Activated naive CD8-positive, alpha-beta T cell treated with anti-CD3 and anti-CD28 coated beads for 36 hours (primary cell): ENCODE results near the gene FGD2. TPM values are rescaled to one million over a fixed set of nuclear protein-coding genes. Genes with fewer than 3 reads are reported as not detected.
A peak's percentile ranks its signal among the peaks of the same experiment; 100 is the strongest.

Experiments used
- DNase-seq: peaks from one replicate; pipeline ENCODE4 v3.0.0; 2021
- H3K27ac Mint-ChIP-seq: one replicate; pipeline ENCODE4 v1.8.0; 2022; ENCODE audit warnings: mild to moderate bottlenecking, moderate library complexity, mixed read lengths
- H3K27me3 Mint-ChIP-seq: one replicate; pipeline ENCODE4 v1.8.0; 2022; ENCODE audit warnings: mild to moderate bottlenecking, mixed read lengths
- H3K36me3 Mint-ChIP-seq: one replicate; pipeline ENCODE4 v1.8.0; 2021; ENCODE audit warnings: mild to moderate bottlenecking, mixed read lengths
- H3K4me1 Mint-ChIP-seq: one replicate; pipeline ENCODE4 v1.8.0; 2021; ENCODE audit warnings: mixed read lengths
- H3K4me3 Mint-ChIP-seq: one replicate; pipeline ENCODE4 v1.8.0; 2022; ENCODE audit warnings: mild to moderate bottlenecking, moderate library complexity, mixed read lengths
- H3K9me3 Mint-ChIP-seq: one replicate; pipeline ENCODE4 v1.8.0; 2022; ENCODE audit warnings: mixed read lengths
- total RNA-seq, 2 experiments: library from RNA; stranded (reverse); gene quantifications; one replicate each; pipeline ENCODE4 v1.2.3, GENCODE V29; 2021

FGD2 gene
- total RNA-seq, 2 experiments from 2014 or later, result 1.7 to 1.8 TPM

DNA sequence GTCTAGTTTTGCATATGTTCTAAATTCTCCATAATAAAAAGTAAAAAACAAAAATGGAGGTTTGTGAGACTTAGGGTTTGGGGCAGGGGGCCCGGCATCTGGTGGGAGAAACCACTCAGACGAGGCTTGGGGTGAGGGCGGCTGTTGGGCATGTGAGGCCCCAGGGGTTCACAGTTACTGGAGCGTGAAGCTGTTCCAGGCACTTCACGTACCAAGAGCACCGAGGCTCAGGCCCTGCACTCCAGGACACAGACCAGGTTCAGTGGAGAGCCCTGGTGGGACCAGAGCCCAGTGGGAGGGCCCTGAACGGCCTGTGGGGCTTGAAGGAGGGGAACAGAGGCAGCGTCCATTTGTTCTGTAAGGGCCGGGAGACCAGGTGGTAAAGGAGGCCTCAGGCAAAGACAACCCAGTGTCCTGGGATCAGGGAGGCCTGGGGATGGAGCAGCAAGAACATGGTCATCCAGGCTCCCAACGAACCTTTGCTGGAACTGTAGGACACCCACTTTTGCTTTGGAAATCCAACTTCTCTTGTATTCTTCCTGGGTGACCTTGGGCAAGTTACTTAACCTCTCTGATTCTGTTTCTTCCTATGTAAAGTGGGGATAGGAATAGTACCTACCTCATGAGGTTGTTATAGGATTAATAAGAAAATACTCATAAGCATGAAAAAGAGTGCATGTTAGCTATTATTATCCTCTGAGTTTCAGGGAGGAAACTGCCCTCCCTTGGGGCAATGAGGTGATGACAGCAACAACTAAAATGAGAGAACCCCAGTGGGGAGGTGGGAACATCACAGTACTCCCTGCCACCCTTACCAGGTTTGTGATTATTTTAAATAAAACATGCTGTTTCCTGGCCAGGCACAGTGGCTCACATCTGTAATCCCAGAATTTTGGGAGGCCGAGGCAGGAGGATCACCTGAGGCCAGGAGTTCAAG lies 1.1 kb upstream of the FGD2 start:
- H3K4me3 Mint-ChIP-seq, result no peak overlapping the region

DNA sequence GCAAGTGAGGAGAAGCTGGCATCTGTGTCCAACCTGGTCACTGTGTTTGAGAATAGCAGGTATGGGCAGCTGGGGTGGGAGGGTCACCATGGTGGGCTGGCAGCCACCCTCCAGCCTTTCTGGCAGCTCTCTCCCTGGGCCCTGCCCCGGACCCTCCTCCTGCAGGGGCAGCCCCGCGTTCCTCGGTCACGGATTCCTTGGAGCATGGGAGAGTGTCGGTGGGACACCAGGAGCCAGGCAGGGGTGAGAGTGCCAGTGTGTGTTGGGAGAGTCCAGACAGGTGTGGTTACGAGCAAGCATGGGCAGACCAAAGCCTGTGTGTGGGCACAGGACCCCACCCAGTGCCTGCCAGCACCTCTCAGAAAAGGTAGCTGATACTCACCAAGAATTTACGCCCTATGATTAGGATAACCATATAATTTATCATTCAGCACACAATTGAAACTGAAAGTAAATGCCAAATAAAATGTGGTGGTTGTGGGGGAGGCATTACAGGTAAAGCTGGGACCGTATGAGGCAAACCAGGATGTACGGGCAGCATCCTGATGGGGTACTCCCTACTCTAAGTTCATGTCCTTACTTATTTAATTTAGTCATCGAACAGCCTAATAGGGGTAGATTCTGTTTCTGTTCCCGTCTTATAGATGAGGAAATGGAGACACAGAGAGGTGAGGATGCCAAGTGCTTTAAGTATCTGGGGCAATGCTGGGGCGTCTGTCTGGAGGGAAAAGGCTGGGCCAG lies 542 bp downstream of the FGD2 start:
- no peak for DNase-seq
- Mint-ChIP-seq H3K9me3 (no peaks in the 10 kb centered on the region), H3K27ac (no peak overlapping the region), H3K36me3 (no peaks in the 10 kb centered on the region), H3K4me3 (peak overlapping the region; percentile 52), H3K4me1 (peaks cover 7% of the 10 kb centered on the region), H3K27me3 (no peaks in the 10 kb centered on the region)

More for the DNA sequence above, 1.1 kb upstream of the FGD2 start:
- Mint-ChIP-seq H3K27ac (no peak overlapping the region), H3K9me3 (no peaks in the 10 kb centered on the region), H3K4me1 (peaks cover 7% of the 10 kb centered on the region), H3K36me3 (no peaks in the 10 kb centered on the region), H3K27me3 (no peaks in the 10 kb centered on the region)
- DNase-seq, result no peak

GRCh38 chr6:37006793-37007339 lies 1.4 kb downstream of the FGD2 start:
- H3K27ac Mint-ChIP-seq, result peak overlapping the region; percentile 38
- no peaks in the 10 kb centered on the region for H3K36me3 Mint-ChIP-seq
- no peak overlapping the region for H3K4me3 Mint-ChIP-seq
- no peaks in the 10 kb centered on the region for H3K9me3 Mint-ChIP-seq
- DNase-seq, result no peak
- no peaks in the 10 kb centered on the region for H3K27me3 Mint-ChIP-seq
- H3K4me1 Mint-ChIP-seq, result peaks cover 7% of the 10 kb centered on the region

DNA sequence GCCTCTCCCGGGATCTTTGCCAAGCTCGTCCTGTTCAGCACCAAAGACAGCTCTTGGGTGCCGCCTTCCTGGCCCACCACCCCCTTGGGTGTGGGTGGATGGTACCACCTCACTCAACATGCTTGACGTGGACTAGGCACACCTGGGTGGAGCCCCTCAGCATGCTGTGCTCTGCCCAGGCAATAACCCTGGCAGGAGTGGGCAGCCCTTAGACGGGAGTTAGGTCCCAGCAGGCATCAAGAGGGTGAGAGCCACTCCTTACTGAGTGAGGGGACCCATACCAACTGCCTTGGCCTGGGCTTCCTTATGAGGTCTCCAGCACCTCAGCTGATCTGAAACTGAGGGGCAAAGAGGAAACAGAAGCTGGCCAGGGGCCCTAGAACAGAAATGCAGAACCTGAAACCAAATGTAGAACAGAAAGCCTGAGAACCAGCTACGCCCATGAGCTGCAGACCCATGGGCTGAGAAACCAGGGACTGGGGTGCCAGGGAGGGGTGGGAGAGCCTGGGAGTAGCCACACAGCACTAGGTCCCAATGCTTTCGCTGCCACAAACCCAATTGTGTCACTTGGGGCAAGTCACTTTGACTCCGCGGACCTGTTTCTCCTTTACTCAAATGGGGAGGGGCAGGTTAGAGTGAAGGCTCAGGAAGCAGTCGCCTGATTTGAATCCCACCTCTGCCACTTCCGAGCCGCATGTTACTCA lies 2.0 kb downstream of the FGD2 start:
- Mint-ChIP-seq H3K27me3 (no peaks in the 10 kb centered on the region), H3K4me3 (no peak overlapping the region), H3K9me3 (no peaks in the 10 kb centered on the region), H3K27ac (peak overlapping the region; percentile 38), H3K4me1 (peaks cover 7% of the 10 kb centered on the region), H3K36me3 (no peaks in the 10 kb centered on the region)
- no peak for DNase-seq

DNA sequence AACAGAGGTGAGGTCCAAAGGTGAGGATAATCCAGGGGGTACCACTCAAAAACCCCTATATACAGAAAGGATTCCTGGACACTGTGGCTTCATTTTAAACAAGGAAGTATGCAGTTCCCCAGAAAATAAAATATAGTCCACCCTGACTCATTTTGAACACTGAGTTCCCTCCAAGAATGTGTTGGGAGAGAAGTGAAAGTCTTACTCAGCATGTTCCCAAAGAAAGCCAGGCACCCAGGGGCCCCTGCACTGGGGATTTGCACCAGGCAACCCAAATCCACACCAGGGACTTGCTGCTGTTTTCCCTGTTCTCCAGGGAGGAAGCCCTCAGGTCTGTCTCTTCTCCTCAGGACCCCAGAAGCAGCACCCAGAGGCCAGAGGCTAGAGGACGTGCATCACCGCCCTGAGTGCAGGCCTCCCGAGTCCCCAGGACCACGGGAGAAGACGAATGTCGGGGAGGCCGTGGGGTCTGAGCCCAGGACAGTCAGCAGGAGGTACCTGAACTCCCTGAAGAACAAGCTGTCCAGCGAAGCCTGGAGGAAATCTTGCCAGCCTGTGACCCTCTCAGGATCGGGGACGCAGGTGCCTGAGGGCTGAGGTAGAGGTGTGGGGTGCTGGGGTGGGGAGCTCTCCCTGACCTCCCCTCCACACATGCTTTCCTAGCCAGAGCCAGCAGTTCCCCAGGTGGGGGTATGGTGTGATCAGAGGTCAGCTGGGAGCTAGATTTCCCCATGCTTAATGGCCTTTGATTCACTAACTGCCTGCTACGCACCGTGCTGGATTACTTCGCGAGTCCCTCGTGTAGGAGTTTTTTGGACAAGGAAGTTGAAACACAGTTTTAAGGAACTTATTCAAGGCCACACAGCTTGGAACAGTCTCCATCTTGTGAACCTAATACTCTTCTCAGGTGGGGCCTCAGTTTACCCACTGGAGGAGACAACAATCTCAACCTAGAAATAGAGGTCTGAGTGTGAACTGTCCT lies 3.3 kb downstream of the FGD2 start:
- H3K4me3 Mint-ChIP-seq, result no peak overlapping the region
- no peak for DNase-seq
- no peak overlapping the region for H3K27ac Mint-ChIP-seq
- H3K4me1 Mint-ChIP-seq, result peaks cover 7% of the 10 kb centered on the region
- no peaks in the 10 kb centered on the region for H3K9me3 Mint-ChIP-seq
- H3K36me3 Mint-ChIP-seq, result no peaks in the 10 kb centered on the region
- H3K27me3 Mint-ChIP-seq, result no peaks in the 10 kb centered on the region

DNA sequence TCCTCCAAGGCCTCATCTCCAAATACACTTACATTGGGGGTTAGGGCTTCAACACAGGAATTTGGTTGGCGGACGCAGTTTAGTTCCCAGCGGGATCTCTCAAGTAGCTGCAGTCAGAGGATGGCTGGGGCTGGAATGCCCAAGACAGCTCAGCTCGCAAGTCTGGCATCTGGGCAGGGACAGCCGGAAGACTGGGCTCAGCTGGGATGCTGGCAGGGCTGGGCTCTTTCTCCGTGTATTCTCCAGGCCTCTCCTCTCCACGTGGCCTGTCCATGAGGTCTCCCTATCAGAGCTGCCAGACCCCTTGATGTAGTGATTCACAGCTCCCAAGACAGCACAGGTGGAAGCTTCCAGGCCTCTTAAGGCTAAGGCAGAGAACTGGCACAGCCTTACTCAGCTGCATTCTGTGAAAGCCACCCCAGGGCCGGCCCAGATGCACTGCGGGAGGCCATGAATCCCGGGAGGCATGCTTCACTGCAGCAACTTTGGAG lies 5.0 kb downstream of the FGD2 start:
- no peaks in the 10 kb centered on the region for H3K27me3 Mint-ChIP-seq
- no peaks in the 10 kb centered on the region for H3K36me3 Mint-ChIP-seq
- no peak overlapping the region for H3K4me3 Mint-ChIP-seq
- H3K9me3 Mint-ChIP-seq, result no peaks in the 10 kb centered on the region
- H3K27ac Mint-ChIP-seq, result no peak overlapping the region
- DNase-seq, result no peak
- H3K4me1 Mint-ChIP-seq, result peaks cover 7% of the 10 kb centered on the region

GRCh38 chr6:37011656-37012378 lies 6.4 kb downstream of the FGD2 start:
- no peaks in the 10 kb centered on the region for H3K9me3 Mint-ChIP-seq
- H3K36me3 Mint-ChIP-seq, result no peaks in the 10 kb centered on the region
- no peak overlapping the region for H3K4me3 Mint-ChIP-seq
- H3K4me1 Mint-ChIP-seq, result no peaks in the 10 kb centered on the region
- no peaks in the 10 kb centered on the region for H3K27me3 Mint-ChIP-seq
- no peak for DNase-seq
- H3K27ac Mint-ChIP-seq, result no peak overlapping the region

GRCh38 chr6:37013516-37014491 lies 8.3 kb downstream of the FGD2 start:
- Mint-ChIP-seq H3K27me3 (no peaks in the 10 kb centered on the region), H3K4me3 (no peak overlapping the region), H3K4me1 (peaks cover 9% of the 10 kb centered on the region), H3K36me3 (no peaks in the 10 kb centered on the region), H3K27ac (no peak overlapping the region), H3K9me3 (no peaks in the 10 kb centered on the region)
- no peak for DNase-seq

DNA sequence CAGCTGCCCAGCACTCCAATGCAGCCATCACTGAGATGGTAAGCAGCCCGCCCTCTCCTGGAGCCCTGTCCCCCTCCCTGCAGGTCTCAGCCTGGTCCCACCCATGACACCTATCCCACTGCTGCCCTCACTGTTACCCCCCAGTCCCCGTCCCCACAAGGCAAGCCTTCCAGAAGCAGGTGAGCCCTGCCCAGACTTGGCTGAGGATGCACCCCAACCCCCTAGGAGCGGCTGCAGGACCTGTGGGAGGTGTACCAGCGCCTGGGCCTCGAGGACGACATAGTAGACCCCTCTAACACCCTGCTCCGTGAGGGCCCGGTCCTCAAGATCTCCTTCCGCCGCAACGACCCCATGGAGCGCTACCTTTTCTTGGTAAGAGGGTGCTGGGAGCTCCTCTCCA lies 9.2 kb downstream of the FGD2 start:
- no peaks in the 10 kb centered on the region for H3K36me3 Mint-ChIP-seq
- H3K27me3 Mint-ChIP-seq, result no peaks in the 10 kb centered on the region
- peaks cover 13% of the 10 kb centered on the region for H3K4me1 Mint-ChIP-seq
- no peak for DNase-seq
- no peaks in the 10 kb centered on the region for H3K9me3 Mint-ChIP-seq
- H3K4me3 Mint-ChIP-seq, result no peak overlapping the region
- no peak overlapping the region for H3K27ac Mint-ChIP-seq

DNA sequence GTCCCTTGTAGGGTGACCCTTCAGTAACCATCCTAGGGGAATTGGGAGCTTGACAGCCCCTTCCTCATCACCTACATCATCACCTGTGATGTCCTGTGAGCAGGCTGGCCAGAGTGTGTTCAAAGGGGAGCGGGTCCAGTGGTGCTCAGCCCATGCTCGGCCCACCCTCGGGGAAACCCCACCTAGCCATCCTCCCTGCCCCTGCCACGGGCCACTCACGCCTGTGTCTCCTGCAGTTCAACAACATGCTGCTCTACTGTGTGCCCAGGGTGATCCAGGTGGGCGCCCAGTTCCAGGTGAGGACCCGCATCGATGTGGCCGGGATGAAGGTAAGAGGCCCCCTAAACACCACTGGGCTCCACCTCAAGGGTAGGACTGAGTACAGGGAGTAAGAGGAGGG lies 10.1 kb downstream of the FGD2 start:
- Mint-ChIP-seq H3K27ac (no peak overlapping the region), H3K4me1 (peaks cover 13% of the 10 kb centered on the region), H3K9me3 (no peaks in the 10 kb centered on the region), H3K4me3 (no peak overlapping the region), H3K27me3 (no peaks in the 10 kb centered on the region), H3K36me3 (no peaks in the 10 kb centered on the region)
- DNase-seq, result no peak

- Mint-ChIP-seq H3K9me3 (no peaks in the 10 kb centered on the region), H3K27me3 (no peaks in the 10 kb centered on the region), H3K27ac (no peak overlapping the region), H3K4me1 (peaks cover 22% of the 10 kb centered on the region), H3K36me3 (no peaks in the 10 kb centered on the region), H3K4me3 (no peak overlapping the region)
- DNase-seq, result no peak
Measured at GRCh38 chr6:37016995-37017394, 11.5 kb downstream of the FGD2 start.

- peaks cover 27% of the 10 kb centered on the region for H3K4me1 Mint-ChIP-seq
- DNase-seq, result no peak
- H3K27me3 Mint-ChIP-seq, result no peaks in the 10 kb centered on the region
- H3K4me3 Mint-ChIP-seq, result no peak overlapping the region
- no peaks in the 10 kb centered on the region for H3K36me3 Mint-ChIP-seq
- no peaks in the 10 kb centered on the region for H3K9me3 Mint-ChIP-seq
- no peak overlapping the region for H3K27ac Mint-ChIP-seq
Measured at GRCh38 chr6:37017606-37018197, 12.2 kb downstream of the FGD2 start.
